Measurements from ENCODE around the gene USP44. TPM values are rescaled to one million over a fixed set of nuclear protein-coding genes. Genes with fewer than 3 reads are reported as not detected.
A peak's percentile ranks its signal among the peaks of the same experiment; 100 is the strongest.

The USP44 gene
- total and polyA plus RNA-seq, 2 experiments from 2014 or later, result 235 to 248 TPM

GRCh38 chr12:95549392-95550084 lies 1.7 kb downstream of the USP44 start (continued):
- TF ChIP-seq ZNF331 (CRISPR knock-in tag; IDR thresholded peaks at IDR 0.05; ENCODE audit: low read depth) (no peak), STAT1 (IDR thresholded peaks at IDR 0.05; ENCODE audit: unreplicated experiment) (no peak), EZH2phosphoT487 (IDR thresholded peaks at IDR 0.05; ENCODE audit: unreplicated experiment) (no peak), ZNF114 (CRISPR knock-in tag; IDR thresholded peaks at IDR 0.05) (no peak)

- Histone ChIP-seq H3K27ac (ENCODE audit: low read depth) (peak overlapping the region; percentile 96), H3K27me3 (ENCODE audit: insufficient read depth) (no peaks in the 10 kb centered on the region), H3K4me1 (ENCODE audit: insufficient read depth) (peaks cover 31% of the 10 kb centered on the region), H3K79me2 (replicated peaks; ENCODE audit: insufficient read depth) (peaks cover 87% of the 10 kb centered on the region), H2AFZ (no peak overlapping the region), H3K9me2 (ENCODE audit: insufficient read depth) (no peaks in the 10 kb centered on the region), H3K4me2 (peak overlapping the region; percentile 87), H4K20me1 (replicated peaks; ENCODE audit: insufficient read depth) (no peaks in the 10 kb centered on the region), H3K4me3 (peak overlapping the region; percentile 84), H3K36me3 (ENCODE audit: insufficient read depth) (no peaks in the 10 kb centered on the region), H3F3A (replicated peaks; ENCODE audit: low read depth) (peaks cover 7% of the 10 kb centered on the region; the same call in 1 of the 2 replicates)
- Mint-ChIP-seq H3K27me3 (ENCODE audit: insufficient read depth, low read depth, poor library complexity) (peaks cover 26% of the 10 kb centered on the region), H3K27ac (peak overlapping the region; percentile 98), H3K9me3 (peaks cover 11% of the 10 kb centered on the region; the same call in 2 of the 3 replicates), H3K4me3 (peak overlapping the region; percentile 100), H3K36me3 (ENCODE audit: low read depth) (peaks cover 52% of the 10 kb centered on the region), H3K4me1 (peaks cover 34% of the 10 kb centered on the region)
- ATAC-seq (peak; percentile 57), DNase-seq (ENCODE audit: low spot score) (peak; percentile 82)
- TF ChIP-seq CREB1 (CRISPR knock-in tag; IDR thresholded peaks at IDR 0.05; ENCODE audit: low read depth) (peak; percentile 88), CTCF (conservative IDR thresholded peaks at IDR 0.05; ENCODE audit: low read depth in 2 of 2) (no peak), EZH2 (IDR thresholded peaks at IDR 0.05; ENCODE audit: low read depth, unreplicated experiment) (no peak), ETS1 (IDR thresholded peaks at IDR 0.05) (no peak), POLR2AphosphoS5 (IDR thresholded peaks at IDR 0.05; ENCODE audit: low read depth) (peak; percentile 81)
Observed at GRCh38 chr12:95548539-95549391, 2.5 kb downstream of the USP44 start.

Data from GM23338 (cell line).